IMR-90 (cell line): ENCODE measurements around the gene ELAC1. TPM values are rescaled to one million over a fixed set of nuclear protein-coding genes. Genes with fewer than 3 reads are reported as not detected.

Experiments
- ATAC-seq: fragments of 200-7000 bp; cut with Tn5 transposase; 2 replicates; pipeline ENCODE4 v1.9.1; 2020; ENCODE audit warnings: low read depth, mild to moderate bottlenecking, moderate library complexity
- BruUV-seq: library from RNA; stranded (reverse); fragments of 400-500 nt; replicated peaks from 2 replicates; lab custom pipeline; 2021; lab: Mats Ljungman, UMichigan
- CTCF ChIA-PET: fragments of 300-600 bp; formaldehyde crosslinking; extraction: SDS; loops from one replicate; lab custom pipeline; 2021; ENCODE audit warnings: antibody characterized with exemption; lab: Yijun Ruan, JAX
- POLR2A ChIA-PET: fragments of 300-600 bp; sonication (Branson Sonifier 250); formaldehyde crosslinking; loops from one replicate; lab custom pipeline; 2022; ENCODE audit warnings: antibody characterized with exemption; ENCODE audit not compliant: unreplicated experiment; lab: Charles Lee
- DNase-seq: peaks from one replicate; pipeline ENCODE4 v3.0.0; 2013
- H2AFZ ChIP-seq: replicated peaks from 2 replicates; pipeline ENCODE3; 2013; ENCODE audit warnings: low read length, mild to moderate bottlenecking; ENCODE audit not compliant: poor library complexity
- H2AK5ac ChIP-seq: 2 replicates; pipeline ENCODE4 v1.6.1; 2013; ENCODE audit warnings: low read depth, low read length, inconsistent platforms
- H2AK9ac ChIP-seq: replicated peaks from 2 replicates; pipeline ENCODE3; 2013; ENCODE audit warnings: mild to moderate bottlenecking, low read depth, low read length, moderate library complexity; ENCODE audit not compliant: poor library complexity
- H2BK120ac ChIP-seq: 2 replicates; pipeline ENCODE4 v1.6.1; 2013; ENCODE audit warnings: low read depth, low read length, inconsistent platforms
- H2BK15ac ChIP-seq: 3 replicates; pipeline ENCODE4 v1.6.1; 2013; ENCODE audit warnings: low read depth, low read length, inconsistent platforms
- H2BK20ac ChIP-seq: 2 replicates; pipeline ENCODE4 v1.6.1; 2013; ENCODE audit warnings: low read depth, mild to moderate bottlenecking, inconsistent platforms, low read length, moderate library complexity
- H2BK5ac ChIP-seq: 2 replicates; pipeline ENCODE4 v1.6.1; 2013; ENCODE audit warnings: mild to moderate bottlenecking, low read depth, low read length, inconsistent platforms; ENCODE audit not compliant: poor library complexity, severe bottlenecking
- H3K14ac ChIP-seq: replicated peaks from 2 replicates; pipeline ENCODE4 v1.6.1; 2013; ENCODE audit warnings: low read depth, low read length, inconsistent platforms
- H3K18ac ChIP-seq: 2 replicates; pipeline ENCODE4 v1.6.1; 2013; ENCODE audit warnings: low read depth, low read length, control low read depth
- H3K23ac ChIP-seq: 2 replicates; pipeline ENCODE4 v1.6.1; 2013; ENCODE audit warnings: low read depth, low read length, inconsistent platforms
- H3K27ac ChIP-seq: 2 replicates; pipeline ENCODE4 v1.5.1; 2013; ENCODE audit warnings: mild to moderate bottlenecking, control low read depth, low read length; ENCODE audit not compliant: insufficient read depth
- H3K27me3 ChIP-seq: 2 replicates; pipeline ENCODE4 v1.6.1; 2013; ENCODE audit warnings: low read length; ENCODE audit not compliant: control insufficient read depth, insufficient read depth
- H3K36me3 ChIP-seq: 2 replicates; pipeline ENCODE4 v1.6.1; 2013; ENCODE audit warnings: low read length, mixed read lengths; ENCODE audit not compliant: control insufficient read depth, insufficient read depth
- H3K4ac ChIP-seq: 2 replicates; pipeline ENCODE4 v1.6.1; 2013; ENCODE audit warnings: low read depth, low read length, inconsistent platforms
- H3K4me1 ChIP-seq: 2 replicates; pipeline ENCODE4 v1.6.1; 2013; ENCODE audit warnings: low read length, mixed read lengths; ENCODE audit not compliant: control insufficient read depth, insufficient read depth
- H3K4me2 ChIP-seq: 2 replicates; pipeline ENCODE4 v1.6.1; 2013; ENCODE audit warnings: low read depth, mild to moderate bottlenecking, control low read depth, low read length, moderate library complexity
- H3K4me3 ChIP-seq: 2 replicates; pipeline ENCODE4 v1.5.1; 2013; ENCODE audit warnings: low read depth, mild to moderate bottlenecking, control low read depth, low read length, moderate library complexity; ENCODE audit not compliant: insufficient read depth
- H3K56ac ChIP-seq: 2 replicates; pipeline ENCODE4 v1.6.1; 2013; ENCODE audit warnings: low read length, inconsistent platforms; ENCODE audit not compliant: insufficient read depth; ENCODE audit errors: extremely low read depth
- H3K79me1 ChIP-seq, 2 experiments: 2 replicates each; pipeline ENCODE4 v1.6.1; 2013; ENCODE audit warnings: low read length in 2 of 2, inconsistent platforms in 1 of 2, low read depth in 1 of 2
- H3K9ac ChIP-seq: 2 replicates; pipeline ENCODE4 v1.6.1; 2013; ENCODE audit warnings: low read depth, low read length, control low read depth
- H3K9me1 ChIP-seq: 2 replicates; pipeline ENCODE4 v1.6.1; 2013; ENCODE audit warnings: low read length, inconsistent platforms; ENCODE audit not compliant: insufficient read depth
- H3K9me3 ChIP-seq: 2 replicates; pipeline ENCODE4 v1.6.1; 2013; ENCODE audit warnings: low read length; ENCODE audit not compliant: control insufficient read depth, insufficient read depth
- H4K20me1 ChIP-seq: 2 replicates; pipeline ENCODE4 v1.6.1; 2013; ENCODE audit warnings: low read length, inconsistent platforms; ENCODE audit not compliant: insufficient read depth
- H4K5ac ChIP-seq: 2 replicates; pipeline ENCODE4 v1.6.1; 2013; ENCODE audit warnings: mild to moderate bottlenecking, low read depth, low read length, control low read depth
- H4K8ac ChIP-seq, 2 experiments: 2 replicates each; pipeline ENCODE4 v1.6.1; 2013; ENCODE audit warnings: low read depth in 2 of 2, low read length in 2 of 2, control low read depth in 1 of 2, inconsistent platforms in 1 of 2
- H4K91ac ChIP-seq: 2 replicates; pipeline ENCODE4 v1.6.1; 2013; ENCODE audit warnings: low read depth, low read length, inconsistent platforms; ENCODE audit not compliant: insufficient read depth
- BHLHE40 ChIP-seq: fragments of 150-350 bp; IDR thresholded peaks from 2 replicates; pipeline ENCODE4 v1.6.1; 2016; ENCODE audit warnings: mild to moderate bottlenecking, low read depth, low read length
- POLR2A ChIP-seq: IDR thresholded peaks from 2 replicates; pipeline ENCODE4 v1.6.1; 2012; ENCODE audit warnings: mild to moderate bottlenecking, low read depth, low read length
- WGBS, 2 experiments: methylation state at CpG; one replicate each; pipeline versions ENCODE4 v1.1.5 to v1.1.7; 2013; ENCODE audit warnings: missing lambda C conversion rate in 2 of 2; ENCODE audit not compliant: insufficient read length in 1 of 2; ENCODE audit errors: extremely low coverage in 2 of 2; 5-methylcytosine and 5-hydroxymethylcytosine counted together
- dilution Hi-C: fragments of 300-500 bp; cut with HindIII; formaldehyde crosslinking; loops from one replicate; pipeline ENCODE4 v1.14.3; 2018; ENCODE audit warnings: low sequenced_read_pairs; ENCODE audit not compliant: unreplicated experiment
- in situ Hi-C: fragments of 300-500 bp; cut with MboI; formaldehyde crosslinking; loops from 3 replicates; pipeline ENCODE4 v1.14.3; 2019; ENCODE audit warnings: low sequenced_read_pairs, inconsistent platforms, mixed read lengths
- intact Hi-C: fragments of 100-400 bp; cut with micrococcal nuclease; formaldehyde crosslinking; loops from 2 replicates; pipeline ENCODE4 v1.10.0; 2022
- polyA plus RNA-seq, 3 experiments: library from polyadenylated mRNA; depleted of rRNA; stranded (reverse); fragments of >200 nt; gene quantifications; 2 replicates each; pipeline ENCODE4 v1.2.3, GENCODE V29; 2012; ENCODE audit warnings: low replicate concordance in 1 of 3
- total RNA-seq: library from RNA; depleted of rRNA; stranded (reverse); fragments of >200 nt; gene quantifications from 2 replicates; pipeline ENCODE4 v1.2.3, GENCODE V29; 2012

ELAC1 gene
- total and polyA plus RNA-seq, 2 of the 4 experiments (the other 2 are of a cell fraction), result 5.2 to 8.4 TPM

GRCh38 chr18:50949185-50949584, 18.7 kb upstream of the ELAC1 start:
- in situ Hi-C loops, result no loop called here
- BruUV-seq, result no TSS peak
- TF ChIP-seq BHLHE40 (no peak), POLR2A (no peak)

More at GRCh38 chr18:50949185-50949584, 18.7 kb upstream of the ELAC1 start:
- ATAC-seq (no peak), DNase-seq (no peak)
- H3K27ac ChIP-seq, result no peak overlapping the region
- peaks cover 2% of the 10 kb centered on the region; the same call in 1 of the 2 replicates for H3K4me1 ChIP-seq
- H2BK15ac ChIP-seq, result no peak overlapping the region
- H4K8ac ChIP-seq, result no peak overlapping the region
- no peak overlapping the region for H2BK20ac ChIP-seq
- no peak overlapping the region for H2AFZ ChIP-seq
- H2BK5ac ChIP-seq, result no peak overlapping the region
- H3K27me3 ChIP-seq, result no peaks in the 10 kb centered on the region
- H4K91ac ChIP-seq, result no peak overlapping the region
- no peak overlapping the region for H2BK120ac ChIP-seq
- H4K5ac ChIP-seq, result no peak overlapping the region
- dilution Hi-C loops, result no loop called here
- intact Hi-C loops, result no loop called here
- H2AK5ac ChIP-seq, result no peak overlapping the region
- CTCF ChIA-PET, result interaction anchor here (0.7 kb wide), 1 partner anchor 1514 kb away, joined by 4 read pairs; no protein-coding TSS in a partner anchor
- H3K9me3 ChIP-seq, result no peaks in the 10 kb centered on the region
- POLR2A ChIA-PET, result no interaction called here
- no peak overlapping the region for H3K14ac ChIP-seq
- H3K79me1 ChIP-seq, result no peaks in the 10 kb centered on the region
- H3K4me2 ChIP-seq, result no peak overlapping the region
- H3K9ac ChIP-seq, result no peak overlapping the region
- H3K9me1 ChIP-seq, result no peaks in the 10 kb centered on the region
- H4K20me1 ChIP-seq, result no peaks in the 10 kb centered on the region
- no peak overlapping the region for H3K4ac ChIP-seq
- no peak overlapping the region for H3K23ac ChIP-seq
- no peak overlapping the region for H3K4me3 ChIP-seq
- WGBS, 2 experiments, result 80% methylated on average over 1 of the region's 6 CpGs; no CpG with 5 or more reads in 1 of the 2 experiments
- no peak overlapping the region for H3K56ac ChIP-seq
- H3K18ac ChIP-seq, result no peak overlapping the region
- H3K36me3 ChIP-seq, result 0 out of 2 replicates have a peak, but pooled peaks cover 3% of the 10 kb centered on the region
- H2AK9ac ChIP-seq, result no peak overlapping the region
